SK-N-SH (cell line): ENCODE results near the gene PHYKPL. TPM values are rescaled to one million over a fixed set of nuclear protein-coding genes. Genes with fewer than 3 reads are reported as not detected.

Experiments used
- CTCF ChIA-PET: fragments of 300-600, 350-600 bp; formaldehyde crosslinking; extraction: SDS; loops from one replicate; lab custom pipeline; 2021; lab: Yijun Ruan, JAX
- POLR2A ChIA-PET: fragments of 350-600 bp; sonication (Branson Sonifier 250); formaldehyde crosslinking; extraction: SDS; loops from one replicate; lab custom pipeline; 2020; ENCODE audit warnings: antibody characterized with exemption, inconsistent platforms; lab: Yijun Ruan, JAX
- DNase-seq: peaks from one replicate; pipeline ENCODE4 v3.0.0; 2012
- H2AFZ ChIP-seq: fragments of 200-600 bp; sonication (generic); 2 replicates; pipeline ENCODE4 v1.8.1; 2016; ENCODE audit warnings: antibody characterized with exemption, mild to moderate bottlenecking, low read depth
- H3F3A ChIP-seq: fragments of 200-600 bp; sonication (generic); replicated peaks from 2 replicates; pipeline ENCODE3; 2016; ENCODE audit warnings: antibody characterized with exemption, mild to moderate bottlenecking; ENCODE audit not compliant: insufficient read depth
- H3K27ac ChIP-seq, 2 experiments: fragments of 200-500 bp in 1 of 2; fragments of 200-600 bp in 1 of 2; sonication (Bioruptor generic) in 1 of 2; sonication (generic), shearing (Covaris generic) in 1 of 2; 2 replicates each; pipeline versions ENCODE4 v1.5.1 to v1.6.1; 2014 to 2016; ENCODE audit warnings: low read depth in 2 of 2, inconsistent platforms in 1 of 2, low read length in 1 of 2, mild to moderate bottlenecking in 1 of 2, mixed read lengths in 1 of 2
- H3K27me3 ChIP-seq: fragments of 200-600 bp; sonication (generic), shearing (Covaris generic); 2 replicates; pipeline ENCODE4 v1.6.1; 2016; ENCODE audit warnings: mixed run types; ENCODE audit not compliant: insufficient read depth
- H3K36me3 ChIP-seq, 2 experiments: fragments of 200-500 bp in 1 of 2; fragments of 200-600 bp in 1 of 2; sonication (Bioruptor generic) in 1 of 2; sonication (generic) in 1 of 2; replicated peaks in 1 of 2; 2 replicates each; pipeline versions ENCODE3 to v1.5.1; 2014 to 2016; ENCODE audit warnings: low read length in 1 of 2, mild to moderate bottlenecking in 1 of 2; ENCODE audit not compliant: insufficient read depth in 2 of 2, control insufficient read depth in 1 of 2
- H3K4me1 ChIP-seq, 2 experiments: fragments of 200-500 bp in 1 of 2; fragments of 200-600 bp in 1 of 2; sonication (Bioruptor generic) in 1 of 2; sonication (generic), shearing (Covaris generic) in 1 of 2; 2 replicates each; pipeline versions ENCODE4 v1.5.1 to v1.6.1; 2014 to 2016; ENCODE audit warnings: low read depth in 1 of 2, low read length in 1 of 2, mixed run types in 1 of 2; ENCODE audit not compliant: insufficient read depth in 2 of 2, control insufficient read depth in 1 of 2
- H3K4me2 ChIP-seq: fragments of 200-600 bp; sonication (generic), shearing (Covaris generic); 2 replicates; pipeline ENCODE4 v1.6.1; 2017; ENCODE audit warnings: mixed run types
- H3K4me3 ChIP-seq, 2 experiments: fragments of 200-500 bp in 1 of 2; fragments of 200-600 bp in 1 of 2; sonication (Bioruptor generic) in 1 of 2; sonication (generic), shearing (Covaris generic) in 1 of 2; 2 replicates each; pipeline versions ENCODE4 v1.5.1 to v1.8.1; 2014 to 2016; ENCODE audit warnings: low read depth in 2 of 2, inconsistent platforms in 1 of 2, low read length in 1 of 2, mild to moderate bottlenecking in 1 of 2, mixed read lengths in 1 of 2, moderate library complexity in 1 of 2
- H3K79me2 ChIP-seq: fragments of 200-600 bp; sonication (generic); 2 replicates; pipeline ENCODE4 v1.8.1; 2017; ENCODE audit warnings: mild to moderate bottlenecking; ENCODE audit not compliant: insufficient read depth
- H3K9ac ChIP-seq: fragments of 200-600 bp; sonication (generic); 2 replicates; pipeline ENCODE4 v1.6.1; 2017; ENCODE audit warnings: mixed run types
- H3K9me2 ChIP-seq: fragments of 200-600 bp; sonication (generic); 2 replicates; pipeline ENCODE4 v1.6.1; 2017; ENCODE audit warnings: mixed run types
- H3K9me3 ChIP-seq: fragments of 200-600 bp; sonication (generic); 2 replicates; pipeline ENCODE4 v1.6.1; 2017; ENCODE audit warnings: mixed run types, mild to moderate bottlenecking, moderate library complexity
- H4K20me1 ChIP-seq: fragments of 200-600 bp; sonication (generic); 2 replicates; pipeline ENCODE4 v1.6.1; 2017; ENCODE audit warnings: mild to moderate bottlenecking, mixed run types; ENCODE audit not compliant: insufficient read depth
- EP300 ChIP-seq, 2 experiments: IDR thresholded peaks; 2 replicates each; pipeline versions ENCODE4 v1.4.0 to v1.6.1; 2012; ENCODE audit warnings: borderline replicate concordance in 1 of 2, low read depth in 1 of 2, low read length in 1 of 2
- FOXJ3 ChIP-seq: sonication (generic); formaldehyde crosslinking; IDR thresholded peaks from 2 replicates; pipeline ENCODE4 v1.5.1; 2020; ENCODE audit warnings: mild to moderate bottlenecking, missing genetic modification reagents
- FOXM1 ChIP-seq: IDR thresholded peaks from 2 replicates; pipeline ENCODE4 v1.4.0; 2012; ENCODE audit warnings: low read depth, mild to moderate bottlenecking
- GABPA ChIP-seq: IDR thresholded peaks from 2 replicates; pipeline ENCODE4 v1.4.0; 2012; ENCODE audit warnings: low read depth, mild to moderate bottlenecking
- GATA2 ChIP-seq: sonication (generic); formaldehyde crosslinking; IDR thresholded peaks from 2 replicates; pipeline ENCODE4 v1.5.0; 2020; ENCODE audit warnings: mild to moderate bottlenecking, missing genetic modification reagents
- IRF3 ChIP-seq: fragments of 150-350 bp; IDR thresholded peaks from 2 replicates; pipeline ENCODE4 v1.6.1; 2016; ENCODE audit warnings: mild to moderate bottlenecking, low read depth, low read length
- JUND ChIP-seq: IDR thresholded peaks from 2 replicates; pipeline ENCODE4 v1.4.0; 2012
- MEF2A ChIP-seq: IDR thresholded peaks from 2 replicates; pipeline ENCODE4 v1.4.0; 2012; ENCODE audit warnings: low read depth, borderline replicate concordance
- MXI1 ChIP-seq: IDR thresholded peaks from 2 replicates; pipeline ENCODE4 v1.6.1; 2012; ENCODE audit warnings: mild to moderate bottlenecking, low read depth, low read length, improper control_type of control experiment
- NFIC ChIP-seq: IDR thresholded peaks from 2 replicates; pipeline ENCODE4 v1.4.0; 2012; ENCODE audit warnings: borderline replicate concordance
- POLR2AphosphoS5 ChIP-seq: IDR thresholded peaks from 2 replicates; pipeline ENCODE4 v1.6.1; 2012; ENCODE audit warnings: low read depth, low read length
- RAD21 ChIP-seq: IDR thresholded peaks from 2 replicates; pipeline ENCODE4 v1.6.1; 2012; ENCODE audit warnings: mild to moderate bottlenecking, low read length
- REST ChIP-seq: IDR thresholded peaks from 2 replicates; pipeline ENCODE4 v1.6.1; 2012; ENCODE audit warnings: mild to moderate bottlenecking, low read depth, low read length, moderate library complexity
- RXRA ChIP-seq: IDR thresholded peaks from 2 replicates; pipeline ENCODE4 v1.4.0; 2012; ENCODE audit warnings: low read depth, mild to moderate bottlenecking, borderline replicate concordance
- SIN3A ChIP-seq: IDR thresholded peaks from 2 replicates; pipeline ENCODE4 v1.6.1; 2012; ENCODE audit warnings: low read depth, mild to moderate bottlenecking, low read length, moderate library complexity, borderline replicate concordance
- SMC3 ChIP-seq: IDR thresholded peaks from 2 replicates; pipeline ENCODE4 v1.6.1; 2012; ENCODE audit warnings: low read depth, low read length, improper control_type of control experiment
- TAF1 ChIP-seq: IDR thresholded peaks from 2 replicates; pipeline ENCODE4 v1.6.1; 2012; ENCODE audit warnings: low read depth, mild to moderate bottlenecking, low read length, moderate library complexity, borderline replicate concordance
- USF1 ChIP-seq: IDR thresholded peaks from 2 replicates; pipeline ENCODE4 v1.4.0; 2012; ENCODE audit warnings: low read depth, borderline replicate concordance
- YY1 ChIP-seq: IDR thresholded peaks from 2 replicates; pipeline ENCODE4 v1.4.0; 2012; ENCODE audit warnings: low read depth, mild to moderate bottlenecking
- WGBS: methylation state at CpG from one replicate; pipeline ENCODE4 v1.1.6; 2017; ENCODE audit warnings: low lambda C conversion rate; 5-methylcytosine and 5-hydroxymethylcytosine counted together
- polyA plus RNA-seq, 3 experiments: library from polyadenylated mRNA; depleted of rRNA; stranded (reverse); fragments of >200 nt; gene quantifications; 2 replicates each; pipeline ENCODE4 v1.2.3, GENCODE V29; 2012

PHYKPL gene
- polyA plus RNA-seq, 1 of the 3 experiments (the other 2 are of a cell fraction): 46.8 TPM

GRCh38 chr5:178218237-178218776 is 14.3 kb downstream of the PHYKPL start (continued):
- no peak for TF ChIP-seq GATA2 (CRISPR knock-in tag)
- no peak for TF ChIP-seq MEF2A
- no peak for TF ChIP-seq EP300 (IDR thresholded peaks at IDR 0.05; ENCODE audit: borderline replicate concordance in 1 of 2, low read depth in 1 of 2, low read length in 1 of 2)
- no peak for TF ChIP-seq GABPA
- TF ChIP-seq POLR2AphosphoS5: no peak
- no peak for TF ChIP-seq TAF1
- no peak for TF ChIP-seq SMC3

- no peaks in the 10 kb centered on the region for H3K9me3 ChIP-seq
- H3K9me2 ChIP-seq: no peaks in the 10 kb centered on the region
- WGBS: 90% methylated on average over 3 of the region's 3 CpGs
- H3K27me3 ChIP-seq: no peaks in the 10 kb centered on the region
- POLR2A ChIA-PET: interaction anchor here (1.3 kb wide), 1 partner anchor 14 kb away, joined by 4 read pairs; no protein-coding TSS in a partner anchor
- no peak for DNase-seq
- peaks cover 27 to 47% of the 10 kb centered on the region in 2 experiments for H3K36me3 ChIP-seq
- TF ChIP-seq MXI1: no peak
- TF ChIP-seq JUND: no peak
- no peak for TF ChIP-seq GABPA
- no peak for TF ChIP-seq EP300 (IDR thresholded peaks at IDR 0.05; ENCODE audit: borderline replicate concordance in 1 of 2, low read depth in 1 of 2, low read length in 1 of 2)
- TF ChIP-seq, all 33 proteins: peak for 0
- Histone ChIP-seq H3K9ac (no peak overlapping the region), H4K20me1 (peaks cover 20% of the 10 kb centered on the region; the same call in 1 of the 2 replicates), H3K4me3 (no peak overlapping the region), H3F3A (peaks cover 15% of the 10 kb centered on the region), H3K27ac (no peak overlapping the region), H2AFZ (no peak overlapping the region), H3K4me2 (no peak overlapping the region), H3K79me2 (peaks cover 12% of the 10 kb centered on the region), H3K4me1 (peaks cover 0 to 12% of the 10 kb centered on the region in 2 experiments; a peak in 1 of 4 replicates)
- CTCF ChIA-PET: interaction anchor here (0.9 to 1.9 kb wide), 3 partner anchors 16 to 373 kb away, joined by 3 to 6 read pairs (median 4); partner anchors contain the start of genes COL23A1 and PHYKPL
These were observed 15.8 kb downstream of the PHYKPL start for GRCh38 chr5:178216779-178217178.

GRCh38 chr5:178216088-178216534 is 16.5 kb downstream of the PHYKPL start:
- peaks cover 27 to 53% of the 10 kb centered on the region in 2 experiments for H3K36me3 ChIP-seq

More at GRCh38 chr5:178216088-178216534, 16.5 kb downstream of the PHYKPL start:
- no peaks in the 10 kb centered on the region for H3K9me2 ChIP-seq
- TF ChIP-seq SIN3A: no peak
- TF ChIP-seq NFIC: no peak
- TF ChIP-seq USF1: no peak
- no peak for TF ChIP-seq REST
- TF ChIP-seq RXRA: no peak
- no peak for TF ChIP-seq TAF1
- TF ChIP-seq RAD21: no peak
- TF ChIP-seq MEF2A: no peak
- TF ChIP-seq YY1: no peak
- TF ChIP-seq JUND: no peak
- no peak for TF ChIP-seq FOXJ3 (CRISPR knock-in tag)
- no peak for TF ChIP-seq FOXM1
- no peak for TF ChIP-seq IRF3
- CTCF ChIA-PET: interaction anchor here (0.9 to 1.9 kb wide), 4 partner anchors 9 to 374 kb away, joined by 3 to 6 read pairs (median 4); partner anchors contain the start of genes COL23A1 and PHYKPL
- peaks cover 19% of the 10 kb centered on the region for H3K79me2 ChIP-seq
- no peak overlapping the region for H3K9ac ChIP-seq
- H2AFZ ChIP-seq: no peak overlapping the region
- 99% methylated on average over 4 of the region's 5 CpGs for WGBS
- POLR2A ChIA-PET: interaction anchor here (1.1 to 1.3 kb wide), 2 partner anchors 12 to 15 kb away, joined by 4 read pairs; partner anchors contain the start of gene HNRNPAB
- peaks cover 0 to 12% of the 10 kb centered on the region in 2 experiments; a peak in 1 of 4 replicates for H3K4me1 ChIP-seq
- no peak overlapping the region for H3K27ac ChIP-seq
- H4K20me1 ChIP-seq: peaks cover 27% of the 10 kb centered on the region; the same call in 1 of the 2 replicates
- peaks cover 18% of the 10 kb centered on the region for H3F3A ChIP-seq
- H3K4me2 ChIP-seq: no peak overlapping the region
- DNase-seq: no peak
- no peak overlapping the region for H3K4me3 ChIP-seq
- H3K27me3 ChIP-seq: no peaks in the 10 kb centered on the region
- no peaks in the 10 kb centered on the region for H3K9me3 ChIP-seq
